ENCODE measurements around the gene UNKL. TPM values are rescaled to one million over a fixed set of nuclear protein-coding genes. Genes with fewer than 3 reads are reported as not detected.

The UNKL gene
- polyA plus RNA-seq, 10 donors, result 4.4 to 13.3 (median 7.1) TPM

DNA sequence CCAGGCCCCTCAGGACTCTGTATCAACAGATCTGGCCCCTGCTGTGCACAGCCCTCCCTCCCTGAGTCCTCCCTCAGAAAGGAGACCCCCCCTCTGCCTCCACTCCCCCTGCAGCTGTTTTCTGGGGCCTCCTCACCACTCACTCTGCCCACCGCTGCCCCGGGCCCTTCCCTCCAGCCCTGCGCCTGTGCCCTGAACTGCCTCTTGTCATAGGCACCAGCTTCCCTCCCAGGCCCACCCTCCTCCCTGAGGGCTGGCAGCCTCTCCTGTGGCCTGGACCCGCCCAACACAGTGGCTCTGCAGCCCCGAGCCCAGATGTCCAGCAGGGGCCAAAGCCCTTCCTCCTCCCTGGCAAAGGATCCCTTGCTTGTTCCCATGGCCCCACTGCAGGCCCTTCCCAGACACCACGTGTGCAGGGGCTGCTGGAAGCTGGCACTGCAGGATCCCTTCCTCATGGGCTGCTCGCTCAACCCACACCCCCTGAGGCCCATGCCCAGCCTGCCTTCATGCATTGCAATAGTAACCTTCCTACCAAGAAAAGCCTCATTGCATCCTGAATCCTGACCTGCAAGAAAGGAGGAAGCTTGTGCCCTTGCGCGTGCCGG lies 37.0 kb downstream of the UNKL start:
- no peak for DNase-seq

DNA sequence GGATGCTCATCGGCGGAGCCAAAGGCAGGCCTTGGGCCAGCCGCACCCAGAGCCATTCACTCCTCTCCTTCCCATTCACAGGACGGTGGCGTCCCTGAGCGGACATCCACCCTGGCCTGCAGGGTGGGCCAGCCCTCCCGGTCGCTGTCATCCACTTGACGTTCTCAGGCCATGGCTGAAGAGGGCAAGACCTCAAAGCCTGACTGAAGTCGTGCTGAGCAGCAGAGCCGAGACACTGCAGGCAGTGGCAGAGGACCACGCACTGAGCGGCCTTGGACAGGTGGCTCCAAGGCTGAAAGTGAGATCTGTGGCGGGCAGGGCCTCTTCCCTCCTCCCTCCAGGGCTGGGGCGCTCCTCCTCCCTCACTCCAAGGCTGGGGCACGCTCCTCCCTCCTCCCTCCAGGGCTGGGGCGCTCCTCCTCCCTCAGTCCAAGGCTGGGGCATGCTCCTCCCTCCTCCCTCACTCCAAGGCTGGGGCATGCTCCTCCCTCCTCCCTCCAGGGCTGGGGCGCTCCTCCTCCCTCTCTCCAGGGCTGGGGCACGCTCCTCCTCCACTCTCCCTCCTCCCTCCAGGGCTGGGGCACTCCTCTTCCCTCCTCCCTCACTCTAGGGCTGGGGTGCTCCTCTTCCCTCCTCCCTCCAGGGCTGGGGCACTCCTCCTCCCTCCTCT lies 38.6 kb downstream of the UNKL start:
- DNase-seq, result no peak

- no peak for DNase-seq
Observed at GRCh38 chr16:1375298-1375640, 39.2 kb downstream of the UNKL start.

- no peak for DNase-seq
Observed at GRCh38 chr16:1374418-1375297, 39.8 kb downstream of the UNKL start.

- no peak for DNase-seq
Observed at GRCh38 chr16:1372292-1372950, 42.1 kb downstream of the UNKL start.

DNA sequence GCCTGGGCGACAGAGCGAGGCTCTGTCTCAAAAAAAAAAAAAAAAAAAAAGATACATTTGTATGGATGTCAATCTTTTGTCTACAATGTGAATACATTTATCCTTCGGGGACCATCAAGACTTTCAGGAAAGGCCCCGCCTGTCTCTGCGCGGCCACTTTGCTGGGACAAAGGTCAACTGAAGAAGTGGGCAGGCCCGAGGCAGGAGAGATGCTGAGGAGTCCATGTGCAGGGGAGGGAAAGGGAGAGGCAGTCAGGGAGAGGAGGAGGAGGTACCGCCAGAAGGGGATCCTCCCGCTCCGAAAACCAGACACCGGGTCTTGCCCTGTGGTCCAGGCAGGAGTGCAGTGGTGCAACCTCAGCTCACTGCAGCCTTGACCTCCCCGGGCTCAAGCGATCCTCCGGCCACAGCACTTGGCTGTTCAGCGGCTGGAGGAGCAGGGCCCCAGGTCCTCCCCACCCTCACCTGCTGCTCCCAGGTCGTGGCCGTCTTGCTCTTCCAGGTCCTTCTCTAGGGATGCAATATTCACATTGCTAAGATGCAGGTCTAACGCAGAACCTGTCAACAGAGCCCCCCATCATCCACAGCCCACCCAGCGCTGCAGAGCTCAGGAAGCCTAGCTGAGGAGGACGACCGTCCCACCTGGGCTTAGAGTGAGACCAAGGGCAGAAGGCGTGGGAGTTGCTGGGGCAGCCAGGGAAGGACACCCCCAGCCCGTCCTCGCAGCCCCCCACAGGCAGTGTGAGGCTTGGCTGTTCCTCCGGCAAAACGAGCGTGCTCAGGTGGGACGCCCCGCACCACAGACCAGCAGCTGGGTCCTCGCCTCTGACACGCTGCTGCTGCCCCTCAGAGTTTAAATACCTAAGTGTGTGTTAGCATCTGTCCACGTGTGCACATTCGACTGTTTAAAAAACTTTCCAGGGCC lies 43.2 kb downstream of the UNKL start:
- no peak for DNase-seq

DNA sequence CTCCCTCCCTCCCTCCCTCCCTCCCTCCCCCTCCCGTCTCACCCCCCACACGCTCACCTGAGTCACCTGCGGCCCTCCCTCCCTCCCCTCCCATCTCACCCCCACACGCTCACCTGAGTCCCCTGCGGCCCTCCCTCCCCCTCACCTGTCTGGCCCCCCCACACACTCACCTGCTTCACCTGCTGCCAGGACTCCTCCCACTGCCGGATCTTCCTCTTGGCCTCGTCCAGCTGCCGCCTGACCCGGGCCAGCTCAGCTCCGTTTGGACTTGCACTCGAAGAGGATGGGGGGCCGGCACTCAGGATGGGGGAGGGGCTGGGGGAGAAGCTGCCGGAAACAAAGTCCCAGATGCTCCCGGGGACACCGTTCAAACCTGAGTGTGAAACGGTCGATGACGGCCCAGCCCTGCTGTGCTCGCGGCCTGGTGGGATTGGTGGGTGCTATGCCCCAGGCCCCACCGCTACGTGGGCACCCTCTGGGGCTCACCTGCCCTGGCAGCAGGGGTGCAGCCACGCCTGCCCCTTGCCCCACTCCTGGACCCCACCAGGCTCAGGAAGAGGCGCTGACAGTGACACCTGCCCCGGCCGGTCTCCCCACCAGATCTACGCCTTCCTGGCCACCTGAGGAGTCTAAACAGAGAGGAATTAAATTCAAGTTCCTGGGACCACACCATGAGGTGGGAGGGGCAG lies 46.9 kb downstream of the UNKL start:
- DNase-seq, result no peak

GRCh38 chr16:1366712-1367299 lies 47.7 kb downstream of the UNKL start:
- DNase-seq, result no peak

- DNase-seq, result no peak
Observed at GRCh38 chr16:1366060-1366711, 48.3 kb downstream of the UNKL start.

DNA sequence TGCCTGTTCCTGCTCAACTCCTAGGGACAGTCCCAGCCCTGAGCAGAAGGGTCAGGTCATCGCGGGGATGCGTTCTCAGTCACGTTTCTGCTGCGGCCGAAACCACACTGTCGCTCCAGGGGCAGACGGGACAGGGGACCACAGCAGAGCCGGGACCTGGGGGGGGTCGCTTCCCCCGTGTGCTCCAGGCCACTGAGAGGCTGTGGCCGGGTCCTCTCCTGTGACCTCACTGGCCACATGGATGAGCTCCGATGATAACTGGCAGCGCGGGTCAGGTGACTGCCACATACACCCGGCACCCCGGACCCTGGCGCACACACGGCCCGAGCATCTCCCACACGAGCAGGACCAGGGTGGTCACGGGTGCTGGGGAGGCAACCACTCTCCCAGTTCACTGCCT lies 50.0 kb downstream of the UNKL start:
- no peak for DNase-seq

- peak in 1 of 3 donors; percentile 46 for DNase-seq
Observed at GRCh38 chr16:1363501-1364041, 50.9 kb downstream of the UNKL start.

DNA sequence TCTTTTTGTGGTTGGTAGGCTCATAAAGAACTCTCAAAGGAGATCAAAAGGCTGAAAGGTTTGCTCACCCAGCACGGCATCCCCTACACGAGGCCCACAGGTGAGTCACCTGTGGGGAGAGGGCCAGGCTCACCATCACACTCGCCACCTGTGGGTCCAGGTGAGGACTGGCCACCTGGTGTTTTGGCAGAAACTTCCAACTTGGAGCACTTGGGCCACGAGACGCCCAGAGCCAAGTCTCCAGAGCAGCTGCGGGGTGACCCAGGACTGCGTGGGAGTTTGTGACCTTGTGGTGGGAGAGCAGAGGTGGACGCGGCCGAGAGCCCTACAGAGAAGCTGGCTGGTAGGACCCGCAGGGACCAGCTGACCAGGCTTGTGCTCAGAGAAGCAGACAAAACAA lies 51.7 kb downstream of the UNKL start:
- no peak for DNase-seq

GRCh38 chr16:1361685-1362360 lies 52.7 kb downstream of the UNKL start:
- DNase-seq, result no peak

DNA sequence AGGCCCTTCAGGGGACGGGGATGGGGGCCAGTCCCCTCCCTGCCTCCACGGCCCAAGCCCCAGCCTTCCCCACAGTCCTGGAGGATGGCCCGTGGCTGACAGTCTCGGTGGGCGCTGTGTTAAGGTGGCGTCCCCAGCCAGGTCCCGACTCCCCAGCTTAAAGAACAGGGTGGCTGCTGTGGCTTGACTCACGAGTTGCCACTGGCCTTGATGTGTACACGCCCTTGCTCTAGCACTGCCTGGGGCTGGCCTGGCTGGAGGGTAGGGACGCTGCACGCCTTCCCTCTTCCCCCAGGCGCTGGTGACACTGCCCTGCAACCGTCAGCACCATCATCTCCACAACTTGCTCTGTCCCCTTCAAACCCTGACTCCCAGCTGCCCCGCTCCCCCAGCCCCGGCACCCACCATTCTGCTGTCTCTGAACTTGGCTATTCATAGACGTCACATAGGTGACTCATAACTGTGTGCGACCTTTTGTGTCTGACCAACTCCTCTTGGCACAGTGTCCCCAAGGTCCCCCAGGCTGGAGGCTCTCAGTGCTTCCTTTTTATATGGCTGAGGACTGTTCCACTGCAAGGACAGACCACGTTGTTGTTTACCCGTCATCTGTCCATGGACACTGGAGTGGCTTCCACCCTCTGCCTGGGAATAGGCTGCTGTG lies 56.5 kb downstream of the UNKL start:
- DNase-seq, result no peak

- DNase-seq, result no peak
Observed at GRCh38 chr16:1356061-1356900, 58.2 kb downstream of the UNKL start.

GRCh38 chr16:1355591-1355990 lies 58.9 kb downstream of the UNKL start:
- no peak for DNase-seq

DNA sequence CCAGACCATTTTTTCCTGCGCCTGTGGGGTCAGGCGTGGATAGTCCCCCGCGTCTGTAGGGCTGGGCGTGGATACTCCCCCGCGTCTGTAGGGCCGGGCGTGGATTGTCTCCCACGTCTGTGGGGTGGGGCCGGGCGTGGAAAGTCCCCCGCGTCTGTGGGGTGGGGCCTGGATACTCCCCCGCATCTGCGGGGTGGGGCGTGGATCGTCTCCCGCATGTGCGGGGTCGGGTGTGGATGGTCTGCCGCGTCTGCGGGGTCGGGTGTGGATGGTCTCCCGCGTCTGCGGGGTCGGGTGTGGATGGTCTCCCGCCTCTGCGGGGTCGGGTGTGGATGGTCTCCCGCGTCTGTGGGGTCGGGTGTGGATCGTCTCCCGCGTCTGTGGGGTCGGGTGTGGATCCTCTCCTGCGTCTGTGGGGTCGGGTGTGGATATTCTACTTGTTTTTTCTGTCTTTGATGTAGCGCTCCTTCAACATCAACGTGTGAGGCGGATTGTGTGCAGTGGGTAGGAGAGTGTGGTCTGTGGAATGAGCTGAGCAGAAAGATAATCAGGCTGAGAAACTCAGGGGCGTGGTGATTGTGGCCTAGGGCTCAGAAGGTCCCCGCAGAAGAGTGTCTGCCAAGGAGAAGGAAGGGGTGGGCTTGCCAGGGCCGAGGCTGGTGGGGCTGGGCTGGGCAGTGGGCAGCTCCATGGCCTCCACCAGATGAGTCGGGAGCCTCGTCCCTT lies 59.5 kb downstream of the UNKL start:
- no peak for DNase-seq
